Right lobe of liver (tissue), 6 donors: ENCODE results near the gene CLMP. TPM values are rescaled to one million over a fixed set of nuclear protein-coding genes. Genes with fewer than 3 reads are reported as not detected.

Source experiments
- ATAC-seq, 4 donors: fragments of 200-7000 bp; cut with Tn5 transposase; one replicate each; pipeline ENCODE4 v1.9.1; 2020; ENCODE audit warnings: mild to moderate bottlenecking in 4 of 4, moderate library complexity in 4 of 4
- DNase-seq, 3 donors: peaks; one replicate each; pipeline ENCODE4 v3.0.0-alpha.2; 2020
- H3K27ac ChIP-seq, 3 donors: fragments of 200-600 bp; one replicate each; pipeline ENCODE4 v1.8.0; 2022
- H3K27me3 ChIP-seq, 2 donors: fragments of 200-600 bp; one replicate each; pipeline ENCODE4 v1.8.0; 2022
- H3K36me3 ChIP-seq, 4 donors: fragments of 200-600 bp; sonication (generic) in 1 of 4; one replicate each; pipeline versions ENCODE4 v1.5.1 to v1.8.0; 2017 to 2022; ENCODE audit warnings: control low read depth in 1 of 4
- H3K4me1 ChIP-seq, 4 donors: fragments of 200-600 bp; sonication (generic) in 1 of 4; one replicate each; pipeline versions ENCODE4 v1.5.1 to v1.8.0; 2017 to 2022; ENCODE audit warnings: control low read depth in 1 of 4
- H3K4me3 ChIP-seq, 3 donors: fragments of 200-600 bp; one replicate each; pipeline ENCODE4 v1.8.0; 2022
- H3K9me3 ChIP-seq, 4 donors: fragments of 200-600 bp; sonication (generic) in 1 of 4; one replicate each; pipeline versions ENCODE4 v1.5.1 to v1.8.0; 2017 to 2022; ENCODE audit warnings: control low read depth in 1 of 4
- CTCF ChIP-seq, 4 donors: fragments of 200-600 bp in 3 of 4; fragments of 450-650 bp in 1 of 4; IDR thresholded peaks; one replicate each; pipeline versions ENCODE4 v1.5.1 to v1.8.0; 2016 to 2022; ENCODE audit warnings: antibody characterized with exemption in 4 of 4, mild to moderate bottlenecking in 2 of 4
- POLR2A ChIP-seq: fragments of 450-650 bp; IDR thresholded peaks from one replicate; pipeline ENCODE4 v1.6.1; 2017; ENCODE audit warnings: antibody characterized with exemption, mild to moderate bottlenecking
- WGBS: methylation state at CpG from one replicate; pipeline ENCODE4 v1.1.6; 2018; ENCODE audit warnings: low coverage, low lambda C conversion rate; ENCODE audit not compliant: insufficient coverage; ENCODE audit errors: missing lambda C conversion rate; 5-methylcytosine and 5-hydroxymethylcytosine counted together
- intact Hi-C, 2 donors: fragments of 100-400 bp; cut with DNase I; formaldehyde crosslinking; loops; one replicate each; pipeline versions ENCODE4 v1.11.2 to v1.14.1; 2022
- total RNA-seq, 6 experiments: library from RNA; depleted of rRNA in 2 of 6; stranded (reverse); fragments of >200 nt in 2 of 6; fragmentation: NEBNext Ultra II Directional in 3 of 6; extraction: Animal tissue kit (Norgen Biotek cat#: 25700) in 3 of 6; gene quantifications; one replicate each; pipeline versions ENCODE4 v1.1.0 to v1.2.4, GENCODE V29; 2016 to 2023
- donor health status: DM: no; HTN: yes; CAD: no.
- donor health status: DM: no; HTN: no; CAD: no.
- donor health status: DM: no; HTN: no; CAD: no.
- donor health status: DM: no; HTN: yes; CAD: no.
- donor health status: DM: no; HTN: yes; CAD: no.

Gene CLMP
- total RNA-seq, 6 experiments from 2014 or later: 0.17 to 1.2 (median 0.51) TPM

GRCh38 chr11:123062892-123063825 is 131.9 kb downstream of the CLMP start:
- DNase-seq: peak in 2 of 3 donors; percentile 33 to 64
- WGBS: 5% methylated on average over 16 of the region's 37 CpGs

GRCh38 chr11:123062158-123062891 is 132.7 kb downstream of the CLMP start:
- TF ChIP-seq CTCF (IDR thresholded peaks at IDR 0.05) (no peak), POLR2A (peak; percentile 13)
- H3K9me3 ChIP-seq: no peaks in the 10 kb centered on the region
- peak overlapping the region; percentile 86 to 99 (median 97) for H3K4me3 ChIP-seq
- ATAC-seq: peak; percentile 85 to 95 (median 88)
- intact Hi-C loops: no loop called here
- peak overlapping the region; percentile 100 for H3K27ac ChIP-seq
- H3K4me1 ChIP-seq: peaks cover 0 to 26% (median 0%) of the 10 kb centered on the region in 4 donors
- peak; percentile 99 to 100 (median 99) for DNase-seq
- 0% methylated on average over 29 of the region's 63 CpGs for WGBS
- H3K36me3 ChIP-seq: peaks cover 0 to 38% (median 28%) of the 10 kb centered on the region in 4 donors
- no peaks in the 10 kb centered on the region for H3K27me3 ChIP-seq

More at GRCh38 chr11:123062892-123063825, 131.9 kb downstream of the CLMP start:
- intact Hi-C loops: no loop called here
- peaks cover 0 to 19% (median 0%) of the 10 kb centered on the region in 4 donors for H3K4me1 ChIP-seq
- peak overlapping the region; percentile 100 for H3K27ac ChIP-seq
- peak; percentile 12 to 34 (median 20) for ATAC-seq
- no peaks in the 10 kb centered on the region for H3K9me3 ChIP-seq
- peak; percentile 29 for TF ChIP-seq POLR2A
- TF ChIP-seq CTCF (IDR thresholded peaks at IDR 0.05): no peak
- H3K4me3 ChIP-seq: peak overlapping the region; percentile 60 to 99 (median 86)
- H3K36me3 ChIP-seq: peaks cover 0 to 30% (median 22%) of the 10 kb centered on the region in 4 donors
- no peaks in the 10 kb centered on the region for H3K27me3 ChIP-seq

DNA sequence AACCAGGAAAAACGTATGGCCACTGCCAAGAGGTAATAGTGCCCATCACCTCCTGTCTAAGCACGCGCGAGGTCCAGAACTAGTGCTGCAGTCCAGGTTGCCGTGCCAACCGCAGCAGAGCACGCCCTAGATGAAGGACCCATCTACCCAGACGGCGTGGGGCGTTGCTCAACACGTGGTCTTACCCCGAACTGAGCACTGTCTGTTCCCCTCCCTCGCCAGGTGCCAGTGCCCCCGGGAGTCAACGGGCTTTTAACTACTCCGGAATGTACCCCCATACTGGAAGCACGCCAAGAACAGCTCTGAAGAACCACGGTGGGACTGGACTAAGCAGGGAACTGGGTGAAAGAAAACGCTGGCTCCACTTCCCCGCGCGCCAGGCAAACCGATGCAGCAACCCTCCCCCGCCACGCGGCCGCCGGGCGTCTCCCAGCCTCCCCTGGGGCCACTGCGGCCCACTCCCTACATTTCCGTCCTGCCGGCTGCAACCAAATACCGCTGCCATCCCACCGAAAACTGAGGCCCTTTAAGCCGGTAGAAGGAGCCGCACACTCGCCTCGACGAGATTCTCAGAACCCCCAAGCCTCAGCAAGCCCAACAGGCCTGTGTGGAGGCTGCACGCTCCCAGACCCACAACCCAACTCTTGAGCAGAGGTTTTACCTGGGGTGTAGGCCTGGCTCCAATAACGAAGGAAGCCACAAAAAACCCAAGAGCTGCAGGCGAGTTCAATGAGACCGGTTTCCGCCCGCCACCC is 133.5 kb downstream of the CLMP start, which contains the start of gene HSPA8:
Gene HSPA8, minus strand, starts transcription at position 734 of the 755 bp plus-strand sequence. CDS start 812 bp downstream, outside the sequence.
- Histone ChIP-seq H3K36me3 (peaks cover 7 to 46% (median 35%) of the 10 kb centered on the region in 4 donors), H3K9me3 (no peaks in the 10 kb centered on the region), H3K27ac (peak within 1 kb of the TSS; percentile 100), H3K4me1 (peaks cover 0 to 34% (median 0%) of the 10 kb centered on the region in 4 donors), H3K27me3 (no peaks in the 10 kb centered on the region), H3K4me3 (peak within 1 kb of the TSS; percentile 86 to 99 (median 97))
- intact Hi-C loops: no loop called here
- DNase-seq (peak; percentile 83 to 87 (median 85)), ATAC-seq (peak; percentile 29 to 34 (median 31))
- TF ChIP-seq CTCF (IDR thresholded peaks at IDR 0.05) (no peak), POLR2A (peak; percentile 99)
- 1% methylated on average over 20 of the region's 45 CpGs for WGBS
